GM10847 (cell line): ENCODE measurements around the gene MPG.
A peak's percentile ranks its signal among the peaks of the same experiment; 100 is the strongest.

ENCODE experiments used
- POLR2A ChIP-seq: IDR thresholded peaks from 2 replicates; pipeline ENCODE4 v1.6.1; 2011; ENCODE audit not compliant: insufficient read length; ENCODE audit errors: extremely low read depth

MPG gene

DNA sequence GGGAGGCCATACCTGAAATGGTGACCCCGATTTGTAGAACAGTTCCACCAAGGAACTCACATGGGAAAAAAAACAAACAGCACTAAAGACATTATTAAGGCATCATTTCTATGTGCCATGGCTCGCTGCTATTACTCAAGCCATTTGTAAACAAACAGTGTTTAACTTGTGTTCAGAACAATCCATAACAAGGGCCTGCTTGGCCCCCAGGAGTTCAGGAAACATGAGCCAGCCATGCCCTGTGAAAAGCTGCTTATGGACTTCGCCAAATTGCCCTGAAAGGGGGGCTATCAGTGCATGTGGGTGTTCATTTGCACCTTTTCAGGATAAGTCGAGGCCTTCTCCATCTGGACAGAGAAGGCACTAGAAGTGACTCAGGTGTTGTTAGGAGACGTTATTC is 32.6 kb upstream of the MPG start:
- TF ChIP-seq POLR2A, result no peak

DNA sequence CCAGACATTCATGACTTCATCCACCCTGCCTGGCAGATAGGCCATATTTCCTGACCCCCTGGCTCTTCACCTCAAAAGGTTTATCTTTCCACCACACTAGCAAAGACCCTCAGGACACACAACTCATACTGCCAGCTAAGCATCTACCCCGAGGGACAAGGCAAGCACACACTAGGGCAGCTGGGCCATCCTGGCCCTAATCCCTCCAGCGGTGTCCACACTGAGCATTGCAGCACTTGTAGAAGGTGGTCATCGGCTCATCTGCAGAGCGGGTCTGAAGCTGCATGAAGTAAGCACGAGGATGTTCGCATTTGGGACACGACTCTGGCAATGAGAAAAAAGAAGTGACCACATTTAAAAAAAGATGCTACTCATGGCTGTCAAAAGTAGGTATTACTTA is 30.8 kb upstream of the MPG start:
- TF ChIP-seq POLR2A, result no peak

DNA sequence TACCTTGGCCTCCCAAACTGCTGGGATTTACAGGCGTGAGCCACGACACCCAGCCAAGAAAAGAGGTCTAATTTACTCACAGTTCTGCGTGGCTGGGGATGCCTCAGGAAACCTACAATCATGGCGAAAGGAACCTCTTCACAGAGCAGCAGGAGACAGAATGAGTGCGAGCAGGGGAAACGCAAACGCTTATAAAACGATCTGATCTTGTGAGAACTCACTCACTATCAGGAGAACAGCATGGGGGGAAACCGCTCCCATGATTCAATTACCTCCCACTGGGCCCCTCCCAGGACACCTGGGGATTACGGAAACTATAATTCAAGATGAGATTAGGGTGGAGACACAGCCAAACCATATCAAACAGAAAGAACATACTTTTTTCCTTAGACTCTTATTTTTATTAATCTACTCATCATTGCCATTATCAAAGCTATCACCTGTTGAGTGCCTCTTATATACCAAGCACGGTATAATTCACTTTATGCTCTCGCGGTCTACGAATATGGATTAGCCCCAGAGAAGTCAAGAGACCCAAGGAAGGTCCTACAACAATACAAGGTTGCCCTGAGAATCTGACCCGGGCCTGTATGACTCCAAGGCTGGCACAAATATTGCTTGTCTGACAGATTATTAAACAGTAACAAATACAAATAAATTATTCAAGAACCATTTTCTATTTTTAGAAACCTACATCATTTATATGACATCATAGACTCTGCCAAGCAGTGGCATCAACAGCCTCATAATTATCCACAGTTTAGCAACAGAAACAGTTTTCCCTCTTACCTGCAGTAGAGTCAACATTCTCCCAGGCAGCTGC is 27.0 kb upstream of the MPG start:
- TF ChIP-seq POLR2A, result no peak

DNA sequence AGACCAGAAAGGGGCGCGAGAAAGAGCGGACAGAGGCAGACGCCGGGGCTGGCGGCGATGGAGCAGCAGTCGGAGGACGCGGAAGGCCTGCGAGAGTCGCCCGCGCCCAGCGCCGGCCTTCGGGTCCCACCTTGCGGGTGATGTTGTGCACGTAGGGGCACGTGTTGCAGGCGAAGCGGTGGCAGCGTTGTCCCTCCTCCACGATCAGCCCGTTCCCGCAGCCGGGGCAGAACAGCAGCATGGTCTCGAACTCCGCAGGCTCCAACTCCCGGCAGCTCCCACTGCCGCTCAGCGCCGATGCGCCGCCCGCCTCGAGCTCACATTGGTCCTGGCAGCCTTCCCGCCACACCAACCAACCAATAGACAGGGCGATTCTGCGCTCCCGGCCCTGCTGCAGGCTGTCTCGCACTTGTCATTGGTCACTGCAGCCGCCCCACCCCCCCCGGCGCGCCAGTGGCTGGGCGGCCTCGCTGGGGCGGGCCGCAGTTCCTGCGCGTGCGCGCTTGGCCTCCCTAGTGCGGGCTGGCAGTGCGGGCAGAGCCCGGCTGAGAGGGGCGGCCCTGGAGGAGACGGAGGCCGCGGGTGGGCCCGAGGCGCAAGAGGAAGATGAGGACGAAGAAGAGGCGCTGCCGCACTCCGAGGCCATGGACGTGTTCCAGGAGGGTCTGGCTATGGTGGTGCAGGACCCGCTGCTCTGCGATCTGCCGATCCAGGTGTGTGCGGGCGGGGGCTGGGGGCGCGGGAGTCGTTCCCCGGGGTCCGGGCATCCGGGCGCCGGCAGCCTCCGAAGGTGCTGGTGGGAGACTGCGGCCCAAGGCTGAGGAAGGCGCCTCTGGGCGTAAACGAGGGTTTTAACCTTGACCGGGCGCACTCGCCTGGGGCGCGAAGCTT is 24.4 kb upstream of the MPG start, which contains the start of the genes POLR3K and SNRNP25:
TSS of gene POLR3K (minus strand) at position 263 of the 891 bp plus-strand sequence. CDS start at position 241, 22 bp downstream.
TSS of gene SNRNP25 (plus strand) at position 483 of the 891 bp plus-strand sequence. CDS start at position 672, 189 bp downstream.
- peak; percentile 77 for TF ChIP-seq POLR2A

DNA sequence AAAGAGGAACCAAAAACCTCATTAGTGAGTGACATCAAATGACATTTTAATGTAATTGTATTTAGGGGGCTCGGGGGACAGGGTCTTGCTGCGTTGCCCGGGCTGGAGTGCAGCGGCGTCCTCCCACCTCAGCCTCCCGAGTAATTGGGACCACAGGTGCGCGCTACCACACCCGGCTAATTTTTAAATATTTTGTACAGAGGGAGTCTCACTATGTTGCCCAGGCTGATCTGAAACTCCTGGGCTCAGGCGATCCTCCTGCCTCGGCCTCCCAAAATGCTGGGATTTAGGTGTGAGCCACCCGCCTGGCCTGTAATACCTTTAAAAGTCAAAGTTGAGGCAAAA is 23.8 kb upstream of the MPG start:
- TF ChIP-seq POLR2A, result no peak

DNA sequence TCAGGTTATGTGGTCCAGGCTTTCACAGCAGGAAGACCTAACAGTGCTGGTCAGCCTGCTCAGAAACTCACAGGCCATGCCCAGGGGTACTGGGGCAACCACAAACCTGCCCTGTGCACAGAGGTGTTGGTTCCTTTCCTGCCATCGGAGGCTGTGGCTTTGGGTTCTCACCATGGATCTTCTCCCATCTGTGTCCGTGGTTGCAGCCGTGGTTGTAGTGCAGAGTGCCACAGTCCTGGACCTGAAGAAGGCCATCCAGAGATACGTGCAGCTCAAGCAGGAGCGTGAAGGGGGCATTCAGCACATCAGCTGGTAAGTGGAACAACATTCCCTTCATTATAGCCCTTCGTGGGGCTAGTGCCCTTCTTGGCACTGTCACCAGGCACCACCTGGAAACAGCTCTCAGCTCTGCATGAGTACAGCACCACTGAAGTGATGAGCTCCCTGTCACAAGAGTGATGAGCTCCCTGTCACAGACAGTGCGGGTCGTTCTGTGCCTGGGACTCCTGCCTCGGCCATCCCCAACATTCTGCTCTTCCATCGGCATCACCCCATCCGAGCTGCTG is 22.4 kb upstream of the MPG start:
- TF ChIP-seq POLR2A, result no peak

DNA sequence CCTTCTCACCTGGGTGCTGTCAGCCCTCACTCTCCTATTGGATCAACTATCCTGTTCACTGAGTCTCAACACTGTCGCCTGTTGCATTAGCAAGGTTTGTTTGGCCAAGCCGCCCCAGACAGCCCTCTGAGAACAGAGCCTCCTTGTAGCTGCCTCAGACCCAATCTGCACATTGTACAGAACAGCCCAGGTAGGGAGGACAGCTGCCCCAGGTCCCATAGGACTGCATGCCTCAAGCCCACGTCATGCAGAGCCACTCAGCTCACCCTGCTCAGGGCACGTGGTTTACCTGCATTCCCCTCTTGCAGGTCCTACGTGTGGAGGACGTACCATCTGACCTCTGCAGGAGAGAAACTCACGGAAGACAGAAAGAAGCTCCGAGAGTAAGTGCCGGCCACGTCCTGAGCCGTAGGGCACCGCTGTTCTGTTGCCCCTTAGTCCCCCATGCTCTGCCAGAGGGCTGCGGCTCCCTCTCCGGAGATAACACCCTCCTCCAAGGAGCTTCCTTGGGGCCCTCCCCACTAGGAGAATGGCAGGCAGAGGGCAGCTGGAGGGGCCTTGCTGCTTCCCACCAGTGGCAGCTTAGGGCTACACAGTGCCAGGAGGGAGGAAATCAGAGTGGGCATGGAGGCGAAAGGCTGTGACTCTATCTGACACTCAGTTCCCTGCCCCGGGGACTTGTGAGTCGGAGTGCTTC is 21.6 kb upstream of the MPG start:
- TF ChIP-seq POLR2A, result no peak

DNA sequence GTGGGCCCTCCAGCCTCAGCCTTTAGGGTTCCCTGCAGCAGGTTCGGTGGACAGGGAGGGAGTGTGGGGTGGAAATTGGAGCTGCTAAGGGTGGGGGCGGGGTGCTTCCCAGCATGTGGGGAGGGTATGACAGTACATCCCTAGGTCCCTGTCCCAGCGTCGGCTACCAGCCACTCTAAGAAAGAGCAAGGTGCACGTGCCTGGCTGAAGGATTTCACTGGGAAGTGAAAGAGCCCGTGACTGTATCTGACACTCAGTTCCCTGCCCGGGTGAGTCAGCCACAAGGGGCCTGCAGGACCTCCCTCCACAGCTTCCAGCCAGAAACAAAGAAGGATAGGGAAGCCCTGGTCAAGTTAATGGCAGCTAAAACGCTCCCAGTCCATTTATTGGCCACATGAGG is 20.3 kb upstream of the MPG start:
- no peak for TF ChIP-seq POLR2A

DNA sequence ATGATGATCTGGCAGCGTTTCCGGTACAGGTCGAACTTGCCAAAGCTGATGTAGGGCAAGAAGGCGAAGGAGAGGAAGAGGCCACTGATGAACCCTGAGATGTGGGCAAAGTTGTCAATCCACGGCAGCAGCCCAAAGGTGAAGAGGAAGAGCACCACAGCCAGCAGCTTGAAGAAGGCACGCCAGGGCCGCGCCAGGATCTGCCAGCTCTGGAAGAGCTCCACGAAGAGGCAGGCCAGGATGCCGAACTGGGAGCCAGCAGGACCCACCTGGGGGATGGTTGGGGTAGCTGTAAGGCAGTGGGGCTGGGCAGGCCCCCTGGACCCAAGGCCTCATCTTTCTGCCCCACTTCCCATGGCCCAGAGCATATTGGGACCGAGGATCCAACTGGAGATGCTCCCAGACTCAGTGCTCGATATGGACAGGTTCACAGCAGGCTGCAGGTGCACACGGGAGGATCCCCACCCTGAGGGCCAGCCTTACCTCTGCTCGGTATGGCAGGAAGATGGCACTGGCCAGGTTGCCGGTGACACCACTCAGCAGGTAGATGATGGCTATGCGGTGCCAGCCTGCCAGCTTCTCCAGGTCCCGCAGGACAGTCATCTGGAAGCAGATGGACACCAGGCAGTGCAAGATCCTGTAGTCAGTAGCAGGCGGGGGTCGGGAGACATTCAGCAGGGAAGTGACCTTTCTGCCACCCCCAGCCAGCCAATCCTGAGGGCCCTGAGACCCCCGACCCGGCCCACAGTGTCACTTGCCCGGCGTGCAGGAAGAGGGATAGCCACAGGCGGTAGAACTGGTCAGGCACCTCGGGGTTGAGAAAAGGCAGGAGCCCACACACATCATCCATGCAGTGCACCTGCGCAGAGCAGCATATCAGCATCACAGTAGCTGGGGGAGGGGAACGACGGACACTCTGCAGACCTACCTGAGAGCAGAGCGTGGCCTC is 19.3 kb upstream of the MPG start:
- no peak for TF ChIP-seq POLR2A

DNA sequence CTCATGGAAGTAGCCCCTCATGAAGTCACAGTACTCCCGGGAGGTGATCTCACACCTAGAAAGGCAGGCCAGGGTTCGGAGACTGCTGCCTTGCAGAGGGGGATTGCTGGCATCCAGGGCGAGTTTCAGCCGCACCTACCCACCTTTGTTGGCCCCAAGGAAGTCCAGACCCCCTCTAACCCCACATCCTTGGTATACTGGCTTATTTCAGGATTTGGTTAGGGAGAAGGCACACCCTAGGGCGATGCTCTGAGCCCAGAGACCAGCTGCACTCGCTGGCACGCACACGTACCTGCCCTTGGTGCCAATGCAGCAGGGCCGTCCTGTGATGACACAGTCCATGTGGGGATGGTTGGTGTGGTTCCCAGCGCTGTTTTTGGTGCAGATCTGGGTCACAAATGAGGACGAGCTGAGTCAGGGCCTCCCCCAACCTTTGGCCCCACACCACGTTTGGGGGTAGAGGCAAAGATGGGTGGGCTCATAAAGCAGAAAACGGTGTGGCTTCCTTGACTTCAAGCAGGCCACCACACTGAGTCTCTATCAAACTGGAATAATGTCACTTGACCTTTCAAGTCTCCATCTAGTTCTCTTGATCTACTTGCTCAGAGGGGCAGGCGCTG is 18.5 kb upstream of the MPG start:
- TF ChIP-seq POLR2A, result no peak

DNA sequence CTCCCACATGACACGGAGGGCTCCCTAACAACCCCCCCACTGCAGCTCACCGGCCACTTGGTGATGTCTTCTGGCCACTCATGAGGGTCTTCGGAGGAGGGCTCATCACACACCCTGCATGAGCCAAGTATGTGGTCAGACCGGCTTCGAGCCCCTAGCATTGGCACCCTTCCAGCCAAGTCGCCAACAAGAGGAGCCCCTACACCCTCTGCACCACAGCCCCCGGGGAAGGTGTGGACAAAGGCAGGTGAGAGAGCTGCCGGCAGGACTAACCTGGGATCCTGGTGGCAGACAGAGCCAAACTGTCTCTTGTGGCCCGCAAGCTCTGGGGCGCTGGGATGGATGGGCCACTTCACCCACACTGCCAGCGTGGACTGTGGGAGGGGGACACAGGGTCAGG is 17.9 kb upstream of the MPG start:
- no peak for TF ChIP-seq POLR2A

DNA sequence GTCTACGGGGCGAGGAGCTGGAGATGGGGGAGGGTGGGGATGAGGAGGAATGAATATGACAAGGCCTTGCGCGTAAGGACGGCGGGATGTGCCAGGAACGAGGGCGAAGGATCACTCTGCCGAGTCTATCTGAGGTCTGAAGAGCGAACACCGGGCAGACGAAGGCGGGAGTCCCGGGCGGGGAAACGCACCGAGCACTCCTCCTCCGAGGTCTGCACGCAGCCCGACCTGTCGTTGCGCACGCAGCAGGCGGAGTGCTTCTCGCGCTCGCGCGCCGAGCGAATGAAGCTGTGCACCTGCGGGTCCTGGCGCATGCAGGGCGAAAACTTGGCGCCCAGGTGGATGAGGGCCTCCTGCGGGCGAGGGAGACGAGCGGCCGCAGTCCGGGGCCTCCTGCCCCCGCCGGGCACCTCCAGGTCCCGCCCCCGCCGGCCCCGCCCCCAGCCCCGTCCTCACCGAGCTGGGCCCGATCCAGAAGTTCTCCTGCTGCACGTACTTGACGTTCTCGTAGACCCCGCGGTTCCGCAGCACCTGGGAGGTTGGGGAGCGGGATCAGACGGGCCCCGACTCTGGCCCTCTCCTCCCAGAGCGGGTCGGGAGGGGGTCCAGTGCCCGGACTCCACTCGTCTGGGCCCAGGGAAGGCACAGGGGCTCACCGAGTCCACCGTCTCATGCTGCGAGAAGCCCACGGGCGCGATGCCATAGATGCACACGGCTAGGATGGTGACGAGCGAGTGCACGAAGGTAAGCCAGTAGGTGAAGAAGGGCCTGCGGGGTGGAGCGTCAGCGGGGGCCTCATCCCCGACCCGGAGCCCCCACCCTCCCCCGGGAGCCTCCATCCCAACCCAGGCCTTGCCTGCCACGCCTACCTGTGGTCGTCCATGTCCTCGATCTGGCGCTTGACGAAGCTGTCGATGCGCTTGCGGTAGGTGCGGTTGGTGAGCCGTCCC is 16.8 kb upstream of the MPG start:
- no peak for TF ChIP-seq POLR2A

DNA sequence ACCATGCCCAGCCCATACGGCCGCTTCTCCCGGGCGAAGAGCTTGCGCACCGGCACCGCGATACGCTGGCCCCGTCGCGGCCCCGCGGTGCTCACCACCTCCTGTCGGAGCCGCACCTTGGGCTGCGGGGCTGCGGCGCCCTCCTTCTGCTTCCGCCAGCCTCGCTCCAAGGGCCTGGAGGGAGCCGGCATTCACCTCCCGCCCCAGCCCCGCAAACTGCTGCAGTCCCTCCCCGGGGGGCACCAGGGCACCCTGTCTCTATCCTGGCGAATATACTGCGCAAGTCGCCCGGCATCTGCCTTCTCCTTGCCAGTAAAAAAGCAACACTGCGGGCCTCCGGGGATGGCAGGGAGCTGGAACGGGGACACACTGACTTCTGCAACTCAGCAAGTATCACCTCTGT is 16.1 kb upstream of the MPG start:
- no peak for TF ChIP-seq POLR2A
